ENCODE data around the gene PLAC1. TPM values are rescaled to one million over a fixed set of nuclear protein-coding genes. Genes with fewer than 3 reads are reported as not detected.

Gene PLAC1
- total and polyA plus RNA-seq, 2 experiments from 2014 or later = 0.50 to 0.83 TPM

DNA sequence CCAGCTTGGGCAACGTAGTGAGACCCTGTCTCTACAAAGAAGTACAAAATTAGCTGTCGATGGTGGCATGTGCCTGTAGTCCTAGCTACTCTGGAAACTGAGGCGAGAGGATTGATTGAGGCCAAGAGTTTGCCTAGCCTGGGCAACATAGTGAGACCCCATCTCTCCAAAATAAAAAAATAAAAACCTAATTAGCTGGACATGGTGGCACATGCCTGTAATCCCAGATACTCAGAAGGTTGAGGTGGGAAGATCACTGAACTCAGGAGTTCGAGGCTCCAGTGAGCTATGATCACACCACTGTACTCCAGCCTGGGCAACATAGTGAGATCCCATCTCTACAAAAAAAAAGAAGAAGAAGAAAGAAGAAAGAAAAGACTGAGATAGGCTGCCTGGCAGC lies 17.4 kb downstream of the PLAC1 start (continued):
- TF ChIP-seq, protein P1, sequence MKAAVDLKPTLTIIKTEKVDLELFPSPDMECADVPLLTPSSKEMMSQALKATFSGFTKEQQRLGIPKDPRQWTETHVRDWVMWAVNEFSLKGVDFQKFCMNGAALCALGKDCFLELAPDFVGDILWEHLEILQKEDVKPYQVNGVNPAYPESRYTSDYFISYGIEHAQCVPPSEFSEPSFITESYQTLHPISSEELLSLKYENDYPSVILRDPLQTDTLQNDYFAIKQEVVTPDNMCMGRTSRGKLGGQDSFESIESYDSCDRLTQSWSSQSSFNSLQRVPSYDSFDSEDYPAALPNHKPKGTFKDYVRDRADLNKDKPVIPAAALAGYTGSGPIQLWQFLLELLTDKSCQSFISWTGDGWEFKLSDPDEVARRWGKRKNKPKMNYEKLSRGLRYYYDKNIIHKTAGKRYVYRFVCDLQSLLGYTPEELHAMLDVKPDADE (IDR thresholded peaks at IDR 0.05) = no peak
- TF ChIP-seq EZH2 (IDR thresholded peaks at IDR 0.05; ENCODE audit: low read depth, unreplicated experiment) = no peak
- no peak for TF ChIP-seq CTCF (conservative IDR thresholded peaks at IDR 0.05; ENCODE audit: low read depth in 2 of 2)
- no peak for TF ChIP-seq ZNF114 (CRISPR knock-in tag; IDR thresholded peaks at IDR 0.05)
- no peak for TF ChIP-seq NANOG (IDR thresholded peaks at IDR 0.05; ENCODE audit: borderline replicate concordance)
- TF ChIP-seq POLR2AphosphoS5 (IDR thresholded peaks at IDR 0.05; ENCODE audit: low read depth) = no peak

DNA sequence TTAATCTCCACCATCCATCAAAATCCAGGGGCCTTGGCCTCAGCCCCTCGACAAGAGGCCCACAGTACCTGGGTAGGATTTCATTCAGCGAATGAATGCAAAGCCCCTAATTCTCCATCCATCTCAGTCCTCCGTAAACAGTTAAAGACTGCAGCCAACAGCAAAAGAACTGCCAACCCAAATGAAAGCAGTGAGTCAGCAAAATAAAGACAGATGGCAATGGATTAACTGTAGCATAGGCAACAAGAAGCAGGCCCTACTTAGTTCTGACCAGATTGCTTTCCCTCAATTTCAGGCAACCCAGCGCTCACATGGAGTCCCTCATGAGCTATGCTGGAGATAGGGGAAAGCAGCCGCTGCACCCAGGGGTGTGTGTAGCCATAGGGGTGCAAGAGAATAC lies 21.4 kb downstream of the PLAC1 start:
- no peaks in the 10 kb centered on the region for H3K9me3 Mint-ChIP-seq
- H3K27me3 Mint-ChIP-seq (ENCODE audit: insufficient read depth, low read depth, poor library complexity) = no peaks in the 10 kb centered on the region
- no peaks in the 10 kb centered on the region for H3K4me1 Mint-ChIP-seq
- Histone ChIP-seq H3K27ac (ENCODE audit: low read depth) (no peak overlapping the region), H3K9me2 (ENCODE audit: insufficient read depth) (no peaks in the 10 kb centered on the region), H3K4me3 (no peak overlapping the region), H4K20me1 (replicated peaks; ENCODE audit: insufficient read depth) (no peaks in the 10 kb centered on the region), H3K36me3 (ENCODE audit: insufficient read depth) (no peaks in the 10 kb centered on the region), H3K27me3 (ENCODE audit: insufficient read depth) (no peaks in the 10 kb centered on the region), H3K4me2 (no peak overlapping the region), H3F3A (replicated peaks; ENCODE audit: low read depth) (no peaks in the 10 kb centered on the region), H3K4me1 (ENCODE audit: insufficient read depth) (no peaks in the 10 kb centered on the region), H3K79me2 (replicated peaks; ENCODE audit: insufficient read depth) (no peaks in the 10 kb centered on the region), H2AFZ (no peak overlapping the region)
- DNase-seq (ENCODE audit: low spot score) = no peak
- H3K4me3 Mint-ChIP-seq = no peak overlapping the region
- no peaks in the 10 kb centered on the region for H3K36me3 Mint-ChIP-seq (ENCODE audit: low read depth)
- no peak for ATAC-seq
- no peak overlapping the region for H3K27ac Mint-ChIP-seq
- TF ChIP-seq EZH2phosphoT487 (IDR thresholded peaks at IDR 0.05; ENCODE audit: unreplicated experiment) (no peak), ZNF114 (CRISPR knock-in tag; IDR thresholded peaks at IDR 0.05) (no peak), POLR2AphosphoS5 (IDR thresholded peaks at IDR 0.05; ENCODE audit: low read depth) (no peak), STAT1 (IDR thresholded peaks at IDR 0.05; ENCODE audit: unreplicated experiment) (no peak), EZH2 (IDR thresholded peaks at IDR 0.05; ENCODE audit: low read depth, unreplicated experiment) (no peak), CTCF (conservative IDR thresholded peaks at IDR 0.05; ENCODE audit: low read depth in 2 of 2) (no peak), NANOG (IDR thresholded peaks at IDR 0.05; ENCODE audit: borderline replicate concordance) (no peak), ZNF331 (CRISPR knock-in tag; IDR thresholded peaks at IDR 0.05; ENCODE audit: low read depth) (no peak), ZNF462 (CRISPR knock-in tag; IDR thresholded peaks at IDR 0.05) (no peak), JUNB (IDR thresholded peaks at IDR 0.05; ENCODE audit: unreplicated experiment) (no peak), CREB1 (CRISPR knock-in tag; IDR thresholded peaks at IDR 0.05; ENCODE audit: low read depth) (no peak)
- TF ChIP-seq, protein P1 (IDR thresholded peaks at IDR 0.05) = no peak
